HEK293 (cell line): ENCODE measurements around the gene STS.

Experiments used
- CTCF ChIP-seq: fragments of 450-650 bp; formaldehyde crosslinking; IDR thresholded peaks from 2 replicates; pipeline ENCODE4 v1.5.1; 2016; ENCODE audit warnings: missing biosample characterization, missing genetic modification characterization
- EGR2 ChIP-seq: fragments of 450-650 bp; formaldehyde crosslinking; IDR thresholded peaks from 2 replicates; pipeline ENCODE4 v1.5.1; 2016; ENCODE audit warnings: low read depth, missing biosample characterization, missing genetic modification characterization
- HOXC10 ChIP-seq: sonication (generic); formaldehyde crosslinking; IDR thresholded peaks from 2 replicates; pipeline ENCODE4 v1.8.1; 2023; ENCODE audit warnings: mild to moderate bottlenecking, missing genetic modification reagents
- SALL2 ChIP-seq: fragments of 450-650 bp; formaldehyde crosslinking; IDR thresholded peaks from 2 replicates; pipeline ENCODE4 v1.5.0; 2017; ENCODE audit warnings: missing biosample characterization, mild to moderate bottlenecking, missing genetic modification characterization, borderline replicate concordance
- ZBTB20 ChIP-seq: fragments of 450-650 bp; formaldehyde crosslinking; IDR thresholded peaks from 2 replicates; pipeline ENCODE4 v1.5.1; 2016; ENCODE audit warnings: missing biosample characterization, missing genetic modification characterization
- ZNF121 ChIP-seq: fragments of 450-650 bp; formaldehyde crosslinking; IDR thresholded peaks from 2 replicates; pipeline ENCODE4 v1.5.1; 2016; ENCODE audit warnings: missing biosample characterization, missing genetic modification characterization
- ZNF2 ChIP-seq: fragments of 450-650 bp; formaldehyde crosslinking; IDR thresholded peaks from 2 replicates; pipeline ENCODE4 v1.5.1; 2016; ENCODE audit warnings: missing biosample characterization, missing genetic modification characterization
- ZNF530 ChIP-seq: fragments of 450-650 bp; formaldehyde crosslinking; IDR thresholded peaks from 2 replicates; pipeline ENCODE4 v1.5.1; 2016; ENCODE audit warnings: low read depth, missing biosample characterization, missing genetic modification characterization
- ZSCAN30 ChIP-seq: fragments of 450-650 bp; IDR thresholded peaks from 2 replicates; pipeline ENCODE4 v1.5.1; 2018; ENCODE audit warnings: missing biosample characterization, mild to moderate bottlenecking, missing genetic modification characterization, moderate library complexity

- no peak for TF ChIP-seq ZBTB20 (tag by site-specific recombination)
- TF ChIP-seq HOXC10 (CRISPR knock-in tag): no peak
- TF ChIP-seq CTCF (tag by site-specific recombination): no peak
- no peak for TF ChIP-seq ZNF2 (tag by site-specific recombination)
- TF ChIP-seq ZNF121: no peak
- TF ChIP-seq EGR2: no peak
- TF ChIP-seq ZNF530 (tag by site-specific recombination): no peak
- no peak for TF ChIP-seq ZSCAN30
- no peak for TF ChIP-seq SALL2 (tag by site-specific recombination)
Measured at GRCh38 chrX:7190157-7190556, 42.6 kb downstream of the STS start.
